GM19023 (cell line): ENCODE results near the gene ADCY3.
"Not testable (repeated sequence)": the region's sequence is repeated elsewhere in the genome, so short reads cannot be mapped to it uniquely, and the experiment has no call there.

Source experiments
- ATAC-seq: cut with Tn5 transposase; IDR thresholded peaks from one replicate; pipeline ENCODE4 v1.9.1; 2021; ENCODE audit warnings: mild to moderate bottlenecking, moderate library complexity; ENCODE audit not compliant: unreplicated experiment

The ADCY3 gene

DNA sequence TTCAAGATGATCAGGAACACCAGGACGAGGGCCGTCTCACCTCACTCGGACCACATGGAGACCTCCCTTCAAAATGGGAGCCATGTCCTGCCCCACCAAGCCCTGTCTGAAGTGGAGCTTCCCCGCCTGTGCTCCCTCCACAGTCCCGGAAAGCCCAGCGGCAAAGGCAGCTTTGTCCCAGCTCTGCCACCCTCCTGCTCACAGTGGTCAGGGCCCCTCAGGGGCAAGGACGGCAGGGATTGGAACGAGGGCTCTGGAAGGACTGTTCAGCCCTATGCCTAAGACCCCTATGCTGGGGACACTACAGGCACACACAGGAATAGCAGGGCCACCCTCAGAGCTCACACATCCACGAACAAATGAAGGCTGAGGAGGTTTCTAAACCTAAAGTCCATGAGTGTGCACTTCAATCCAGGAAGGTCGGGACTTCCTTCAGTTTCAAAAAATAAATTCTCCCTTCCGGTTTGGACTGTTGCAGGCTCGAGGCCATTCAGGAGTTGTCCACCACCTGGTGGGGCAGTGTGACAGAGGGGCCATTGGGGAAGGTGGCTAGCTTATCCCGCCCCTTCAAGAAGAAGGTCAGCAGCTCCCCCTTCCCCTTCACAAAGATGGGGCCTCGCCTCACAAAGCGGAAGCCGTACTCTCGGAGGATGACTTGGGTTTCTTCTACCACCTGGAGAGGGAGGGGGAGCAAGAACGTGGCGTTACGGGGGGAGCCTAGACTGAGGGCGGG, 100.4 kb downstream of the ADCY3 start:
- no peak for ATAC-seq

DNA sequence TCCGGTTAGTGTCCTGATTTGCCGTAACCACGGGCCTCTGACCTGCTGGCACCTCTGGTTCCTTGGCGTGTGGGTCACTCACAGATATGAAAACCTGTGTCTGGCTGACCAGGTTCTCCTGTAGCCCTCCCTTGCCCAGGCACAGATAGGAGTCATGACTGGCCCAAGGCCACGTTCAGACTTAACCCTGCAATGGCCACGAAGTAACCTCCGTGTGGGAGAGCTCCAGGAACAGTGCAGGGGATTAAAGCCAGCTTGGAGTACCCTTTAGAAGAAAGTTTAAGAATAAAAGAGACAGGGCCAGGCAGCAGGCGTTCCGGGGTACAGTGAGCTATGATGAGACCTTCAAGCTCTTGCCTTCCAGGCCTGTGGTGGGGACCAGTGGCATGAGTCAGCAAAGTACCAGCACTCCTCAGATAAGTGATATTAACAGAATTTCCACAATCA, 101.3 kb downstream of the ADCY3 start:
- ATAC-seq: no peak

DNA sequence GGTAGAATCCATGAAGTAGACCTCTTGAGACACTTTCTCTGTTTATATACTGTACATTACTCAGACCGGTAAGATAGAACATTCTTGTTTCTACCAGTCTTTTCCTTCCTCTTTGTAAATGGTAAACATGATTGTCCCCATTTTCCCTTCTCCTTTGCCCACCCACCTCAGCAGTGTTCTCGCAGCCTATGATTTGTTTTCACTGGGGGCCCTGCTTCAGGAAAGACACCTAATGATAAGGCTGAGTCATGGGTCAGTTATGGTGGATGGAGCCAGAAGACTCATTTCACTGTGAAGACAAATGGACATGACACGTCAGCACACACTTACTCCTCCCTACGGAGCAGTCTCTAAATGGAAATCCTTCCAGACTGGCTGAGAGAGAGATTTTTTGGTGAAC, 103.2 kb downstream of the ADCY3 start:
- ATAC-seq: no peak

DNA sequence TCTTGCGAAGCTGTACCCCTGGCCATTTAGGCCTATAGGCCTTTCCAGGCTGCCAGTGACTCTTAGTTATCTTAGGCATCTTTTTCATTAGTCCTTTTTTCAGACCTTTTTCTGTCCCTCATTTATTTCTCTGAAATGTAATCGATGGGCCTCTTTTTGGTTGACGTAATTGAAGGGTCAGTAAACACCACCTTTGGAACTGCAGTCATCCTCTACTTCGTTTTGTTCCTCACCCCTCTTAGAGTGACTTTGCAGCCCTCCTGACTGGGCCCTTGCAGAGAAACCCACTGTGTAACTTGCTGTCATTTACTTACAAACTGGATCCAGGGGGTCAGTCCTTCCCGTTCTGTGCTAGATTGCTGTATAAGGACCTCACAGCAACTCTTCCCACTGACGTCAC, 103.6 kb downstream of the ADCY3 start:
- ATAC-seq: no peak

DNA sequence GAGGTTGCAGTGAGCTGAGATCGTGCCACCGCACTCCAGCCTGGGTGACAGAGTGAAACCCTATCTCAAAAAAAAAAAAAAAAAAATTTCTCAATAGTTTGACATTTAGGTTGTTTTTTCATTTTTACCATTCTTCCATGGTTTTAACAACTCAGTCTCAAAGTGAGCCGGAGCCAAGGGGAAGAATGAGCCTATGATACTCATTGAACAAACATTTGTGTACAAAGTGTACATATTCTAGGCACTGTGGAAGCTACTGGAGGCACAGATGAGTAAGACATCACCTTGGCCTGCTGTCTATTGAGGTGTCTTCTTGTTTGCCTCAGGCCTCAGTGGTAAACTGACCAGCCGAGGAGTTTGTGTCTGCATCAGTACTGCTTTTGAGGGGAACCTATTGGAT, 104.9 kb downstream of the ADCY3 start:
- ATAC-seq: no peak

DNA sequence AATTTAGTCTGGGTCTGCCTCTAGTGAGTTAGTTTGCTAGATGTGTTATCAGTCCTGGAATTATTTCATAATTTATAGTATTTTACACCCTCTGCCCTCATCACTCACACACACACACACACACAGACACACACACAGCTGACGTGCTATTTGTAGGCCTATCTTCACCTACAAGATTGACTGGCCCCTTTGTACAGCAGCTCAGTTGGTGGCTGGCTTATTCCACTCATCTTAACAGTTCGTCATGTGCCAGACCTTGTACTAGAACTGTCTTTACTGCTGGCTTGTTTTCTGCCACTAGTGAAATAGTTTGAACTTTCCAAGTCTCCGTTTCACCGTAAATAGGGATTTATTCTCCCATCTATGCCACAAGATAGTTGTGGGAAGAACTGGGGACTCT, 105.5 kb downstream of the ADCY3 start:
- no peak for ATAC-seq

DNA sequence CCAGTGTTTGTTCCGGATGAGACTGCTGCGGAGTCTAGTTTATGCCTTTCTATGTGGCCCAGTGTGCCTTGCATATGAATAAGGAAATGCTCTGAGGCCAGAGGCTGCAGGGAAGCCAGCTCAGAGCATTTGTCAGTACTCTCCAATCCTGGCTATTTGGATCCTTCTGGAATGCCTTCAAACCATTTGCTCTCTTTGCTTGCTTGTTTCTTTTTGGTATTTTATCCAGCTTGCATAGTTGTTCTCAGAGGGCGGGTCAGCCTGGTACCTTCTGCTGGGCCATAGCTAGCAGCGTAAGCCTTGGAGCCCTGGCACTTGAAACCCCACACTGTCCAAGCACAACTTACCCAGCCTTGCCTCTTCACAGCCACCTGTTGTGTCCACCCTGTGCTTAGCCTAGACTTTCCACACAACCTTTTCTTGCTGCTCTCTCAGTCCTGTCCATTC, 106.3 kb downstream of the ADCY3 start:
- no peak for ATAC-seq

DNA sequence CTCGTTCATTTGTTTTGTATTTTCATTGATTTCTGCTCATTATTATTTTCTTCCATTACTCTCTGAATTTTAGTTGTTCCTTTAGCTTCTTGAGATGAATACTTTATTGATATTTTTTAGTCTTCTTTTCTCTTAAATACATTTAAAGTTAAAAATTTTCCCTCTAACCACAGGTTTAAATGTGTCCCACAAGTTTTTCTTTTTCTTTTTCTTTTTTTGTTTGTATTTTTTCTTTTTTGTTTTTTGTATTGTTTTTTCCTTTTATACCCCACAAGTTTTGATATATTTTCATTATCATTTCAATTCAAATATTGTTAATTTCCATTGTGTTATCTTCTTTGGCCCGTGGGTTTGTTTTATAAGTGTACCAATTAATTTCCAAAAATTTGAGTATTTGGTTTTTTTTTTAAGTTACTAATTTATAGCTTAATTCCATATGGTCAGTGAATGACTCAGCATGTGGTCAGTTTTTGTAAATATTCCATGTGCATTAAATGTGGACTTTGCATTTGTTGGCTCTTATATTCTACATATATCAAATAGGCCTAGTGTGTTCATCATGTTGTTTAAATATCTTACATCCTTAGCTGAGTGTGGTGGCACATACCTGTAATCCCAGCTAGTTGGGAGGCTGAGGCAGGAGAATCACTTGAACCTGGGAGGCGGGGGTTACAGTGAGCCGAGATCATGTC, 110.6 kb downstream of the ADCY3 start:
- no peak for ATAC-seq

DNA sequence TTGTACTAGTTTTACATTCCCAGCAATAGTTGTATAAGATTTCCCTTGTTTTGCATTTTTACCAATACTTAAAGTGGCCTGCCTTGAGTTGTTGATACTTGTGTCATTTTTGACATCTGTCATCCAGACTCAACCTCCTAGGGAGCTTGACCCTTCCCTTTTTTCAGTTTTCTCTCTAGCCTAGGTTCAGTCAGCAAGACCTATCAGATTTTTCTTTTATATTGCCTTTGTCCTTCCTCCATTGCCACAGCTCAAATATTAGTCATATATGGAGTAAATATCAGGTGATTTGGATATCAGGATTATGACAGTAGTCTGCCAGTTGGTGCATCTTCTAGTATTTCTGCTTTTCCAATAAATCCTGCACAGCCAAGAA, 113.4 kb downstream of the ADCY3 start:
- no peak for ATAC-seq

DNA sequence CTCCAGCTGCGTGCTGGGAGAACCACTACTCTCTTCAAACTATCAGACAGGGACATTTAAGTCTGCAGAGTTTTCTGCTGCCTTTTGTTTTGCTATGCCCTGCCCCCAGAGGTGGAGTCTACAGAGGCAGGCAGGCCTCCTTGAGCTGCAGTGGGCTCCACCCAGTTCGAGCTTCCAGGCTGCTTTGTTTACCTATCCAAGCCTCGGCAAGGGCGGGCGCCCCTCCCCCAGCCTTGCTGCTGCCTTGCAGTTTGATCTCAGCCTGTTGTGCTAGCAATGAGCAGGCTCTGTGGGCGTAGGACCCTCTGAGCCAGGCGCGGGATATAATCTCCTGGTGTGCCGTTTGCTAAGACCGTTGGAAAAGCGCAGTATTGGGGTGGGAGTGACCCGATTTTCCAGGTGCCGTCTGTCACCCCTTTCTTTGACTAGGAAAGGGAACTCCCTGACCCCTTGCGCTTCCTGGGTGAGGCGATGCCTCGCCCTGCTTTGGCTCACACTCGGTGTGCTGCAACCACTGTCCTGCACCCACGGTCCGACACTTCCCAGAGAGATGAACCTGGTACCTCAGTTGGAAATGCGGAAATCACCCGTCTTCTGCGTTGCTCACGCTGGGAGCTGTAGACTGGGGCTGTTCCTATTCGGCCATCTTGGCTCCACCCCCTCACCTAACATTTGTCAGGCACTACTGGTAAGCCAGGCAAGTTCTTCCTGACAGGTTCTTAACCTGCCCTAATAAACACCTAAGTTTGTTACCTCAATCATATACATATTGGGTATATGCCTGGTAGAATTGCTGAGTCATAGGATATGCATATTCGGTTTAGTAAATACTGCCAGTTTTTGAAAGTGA, 114.0 kb downstream of the ADCY3 start:
- not testable (repeated sequence) for ATAC-seq

DNA sequence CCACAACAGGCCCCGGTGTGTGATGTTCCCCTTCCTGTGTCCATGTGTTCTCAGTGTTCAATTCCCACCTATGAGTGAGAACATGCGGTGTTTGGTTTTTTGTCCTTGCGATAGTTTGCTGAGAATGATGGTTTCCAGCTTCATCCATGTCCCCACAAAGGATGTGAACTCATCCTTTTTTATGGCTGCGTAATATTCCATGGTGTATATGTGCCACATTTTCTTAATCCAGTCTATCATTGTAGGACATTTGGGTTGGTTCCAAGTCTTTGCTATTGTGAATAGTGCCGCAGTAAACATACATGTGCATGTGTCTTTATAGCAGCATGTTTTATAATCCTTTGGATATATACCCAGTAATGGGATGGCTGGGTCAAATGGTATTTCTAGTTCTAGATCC, 119.5 kb downstream of the ADCY3 start:
- ATAC-seq: not testable (repeated sequence)

DNA sequence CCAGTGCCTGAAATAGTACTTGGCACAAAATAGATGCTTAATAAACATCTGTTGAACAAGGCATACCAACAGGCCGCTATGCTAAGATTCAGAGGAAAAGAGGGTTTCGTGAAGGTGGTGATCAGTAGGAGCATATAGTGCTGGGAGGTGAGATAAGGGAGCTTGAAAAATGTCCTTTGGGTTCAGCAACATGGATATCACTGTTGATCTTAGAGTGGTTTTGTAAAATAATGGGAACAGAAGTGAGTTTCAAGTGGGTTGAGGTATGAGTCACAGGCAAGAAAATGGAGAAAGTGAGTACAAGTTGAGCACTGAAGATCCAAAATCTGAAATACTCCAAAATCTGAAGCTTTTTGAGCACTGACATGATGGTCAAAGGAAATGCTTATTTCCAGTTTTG, 122.4 kb downstream of the ADCY3 start:
- ATAC-seq: no peak

DNA sequence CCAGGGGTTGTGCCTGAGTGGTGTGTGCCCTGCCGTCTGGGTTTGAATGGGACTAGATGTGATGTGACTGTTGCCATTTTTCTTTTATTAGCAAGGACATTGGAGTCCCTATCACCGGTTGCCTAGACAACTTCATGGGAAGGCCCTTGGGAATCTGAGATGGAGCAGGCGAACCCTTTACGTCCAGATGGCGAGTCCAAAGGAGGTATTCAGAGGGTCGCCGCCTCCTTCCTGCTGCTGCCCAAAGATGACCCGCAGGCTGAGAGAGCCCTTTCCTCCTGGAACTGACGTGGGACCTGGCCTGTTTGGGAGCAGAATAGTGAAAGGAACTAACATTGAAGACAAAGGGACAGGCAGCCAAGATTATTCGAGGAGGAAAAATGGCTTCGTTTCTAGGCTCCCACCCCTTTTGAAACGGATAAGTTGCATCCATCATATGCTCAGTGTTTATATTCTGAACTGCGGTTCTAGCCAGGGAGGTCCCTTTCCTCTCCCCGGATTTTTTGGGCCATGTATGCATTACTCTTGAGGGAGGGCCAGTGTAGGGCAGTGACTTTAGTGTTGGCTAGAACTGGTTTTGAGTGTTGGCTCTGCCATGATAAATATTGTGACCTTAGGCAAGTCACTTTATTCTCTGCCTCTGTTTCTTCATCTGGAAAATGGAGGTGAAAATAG, 126.1 kb downstream of the ADCY3 start:
- no peak for ATAC-seq

DNA sequence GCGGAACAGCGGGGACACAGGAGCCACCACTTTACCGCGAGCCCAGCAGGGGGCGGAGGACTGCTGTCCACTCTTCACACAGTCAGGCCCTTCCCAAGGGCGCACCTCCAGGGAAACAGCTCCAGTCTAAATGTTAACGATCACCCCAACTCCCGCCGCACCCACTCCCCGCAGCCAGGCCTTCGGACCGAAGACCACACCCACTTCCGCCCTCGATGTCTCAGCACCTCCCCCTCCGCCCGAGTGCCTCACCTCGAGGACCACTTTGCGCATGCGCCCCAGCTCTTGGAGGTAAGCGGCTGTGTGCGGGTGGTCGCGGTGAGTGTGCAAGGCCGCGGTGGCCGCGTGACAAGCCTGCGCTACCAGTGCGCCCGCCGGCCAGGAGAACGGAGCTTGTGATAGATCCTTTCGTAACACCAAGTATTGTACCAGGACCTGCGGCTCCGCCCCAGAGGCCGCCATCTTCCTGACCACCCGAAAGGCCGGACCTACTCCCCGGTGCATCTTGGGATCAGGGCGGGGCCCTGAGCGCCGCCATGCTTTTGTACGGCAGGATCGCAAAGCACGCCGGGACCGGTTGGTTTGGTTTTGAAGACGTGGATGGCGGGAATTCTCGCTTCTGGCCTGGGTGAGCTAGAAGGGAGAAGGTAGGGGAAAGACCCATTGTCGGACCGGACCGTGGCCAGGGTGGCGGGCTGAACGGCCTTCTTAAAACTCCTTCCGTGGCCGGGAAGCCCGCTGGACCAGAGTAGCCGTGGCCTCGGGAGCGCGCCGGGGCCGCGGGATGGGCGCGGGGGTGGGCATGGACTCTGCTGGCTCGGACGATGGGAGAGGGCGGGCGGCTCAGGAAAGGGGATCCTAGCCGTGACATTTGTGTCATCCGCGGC, 126.9 kb downstream of the ADCY3 start, which contains the start of the genes CENPO and PTRHD1:
Gene CENPO (plus strand): TSS at position 552 of the 887 bp plus-strand sequence. CDS start 495 bp downstream, outside the sequence.
Gene PTRHD1 (minus strand): TSS at position 518 of the 887 bp plus-strand sequence. CDS start 14 bp downstream, at position 504.
- peak; percentile 96 for ATAC-seq

DNA sequence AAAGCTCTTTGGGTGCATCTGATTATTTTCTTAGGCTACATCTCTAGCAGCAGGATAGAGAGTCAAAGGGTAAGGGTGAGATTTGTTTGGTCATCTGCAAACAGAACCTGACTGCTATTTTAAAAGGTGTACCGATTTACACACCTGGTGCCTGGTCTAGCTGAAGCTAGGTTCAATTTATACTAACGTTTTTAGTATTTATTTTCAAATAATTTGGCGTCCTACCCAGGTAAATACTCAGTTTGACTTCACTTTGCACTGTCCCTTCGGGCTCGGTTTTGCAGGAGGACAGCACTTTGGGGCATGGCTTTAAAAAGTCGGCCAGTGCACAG, 127.5 kb downstream of the ADCY3 start:
- no peak for ATAC-seq

DNA sequence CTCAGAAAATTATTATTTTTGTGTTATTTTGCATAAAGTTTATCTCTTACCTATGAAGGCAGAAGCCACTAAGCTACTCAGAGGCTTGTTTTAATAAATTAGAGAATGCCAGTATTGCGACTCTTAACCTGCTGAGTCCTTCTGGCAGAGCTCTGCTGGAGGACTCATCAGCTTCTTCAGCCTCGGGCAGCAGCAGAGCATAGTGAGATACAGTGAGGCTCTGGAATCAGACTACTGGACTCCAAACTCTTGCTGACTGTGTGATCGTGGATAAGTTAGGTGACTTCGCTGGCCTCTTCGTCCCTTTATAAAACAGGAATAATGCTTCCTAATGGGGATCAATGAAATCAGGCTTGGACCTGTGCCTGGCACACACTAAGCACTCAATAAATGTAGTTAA, 128.6 kb downstream of the ADCY3 start:
- no peak for ATAC-seq

DNA sequence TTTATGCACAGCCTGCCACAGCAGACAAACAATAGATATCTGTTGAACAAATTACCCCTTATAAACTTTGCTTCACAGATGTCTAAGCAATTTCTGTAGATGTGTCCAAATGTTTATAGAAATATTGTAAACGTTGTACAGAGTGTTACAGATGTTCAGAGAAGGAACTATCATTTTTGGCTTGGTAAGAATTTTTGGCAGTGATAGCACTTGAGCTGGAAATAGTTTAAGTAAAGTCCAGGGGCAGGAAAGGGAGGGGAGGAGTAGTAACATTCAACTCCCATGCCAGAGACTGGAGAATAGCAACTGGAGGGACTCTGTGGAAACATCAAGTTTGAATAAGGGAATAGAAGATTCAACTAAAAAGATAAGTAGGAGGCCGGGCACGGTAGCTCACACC, 131.2 kb downstream of the ADCY3 start:
- no peak for ATAC-seq

DNA sequence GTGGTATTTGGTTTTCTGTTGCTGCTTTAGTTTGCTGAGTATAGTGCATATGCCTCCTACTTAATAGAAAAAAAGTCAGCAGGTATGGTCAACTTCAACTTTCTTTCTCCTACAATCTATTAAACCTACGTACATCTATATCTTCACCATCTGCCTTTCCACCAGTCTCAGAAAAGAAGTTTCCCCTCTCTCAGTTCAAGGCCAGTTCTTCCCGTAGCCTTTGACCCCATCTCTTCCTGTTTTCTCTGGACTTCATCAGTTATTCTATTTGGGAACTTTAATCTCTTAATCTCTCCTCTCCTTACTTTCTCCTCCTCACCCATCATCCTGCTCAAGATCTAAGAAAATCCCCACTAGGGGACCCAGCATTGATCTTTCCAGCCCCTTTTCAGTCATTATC, 132.5 kb downstream of the ADCY3 start:
- no peak for ATAC-seq

DNA sequence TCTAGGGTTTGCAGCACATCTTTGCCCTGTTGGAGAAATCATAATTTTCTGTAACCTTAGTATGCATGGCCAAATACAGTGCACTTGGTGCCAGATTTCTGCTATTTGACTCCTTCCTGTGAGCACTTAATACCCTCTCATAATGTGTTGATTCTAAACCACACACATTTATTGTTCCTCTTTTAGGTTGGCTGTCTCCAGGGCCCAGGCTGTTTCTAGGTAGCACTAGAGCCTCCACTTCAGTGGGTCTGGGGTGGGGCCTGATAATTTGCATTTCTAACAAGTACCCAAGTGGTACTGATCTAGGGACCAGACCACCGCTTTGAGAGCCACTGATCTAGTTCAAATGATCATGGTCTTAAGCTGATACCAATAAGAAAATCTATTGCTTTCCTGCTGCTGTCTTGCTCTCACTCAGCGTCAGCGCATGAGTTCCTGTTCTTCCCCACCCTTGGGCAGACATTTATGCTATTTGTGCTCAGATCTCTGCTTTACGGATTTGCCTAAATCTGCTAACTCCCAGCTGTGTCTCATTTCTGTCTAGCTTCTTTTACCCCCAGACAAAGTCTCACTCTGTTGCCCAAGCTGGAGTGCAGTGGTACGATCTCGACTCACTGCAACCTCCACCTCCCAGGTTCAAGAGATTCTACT, 134.2 kb downstream of the ADCY3 start:
- peak; percentile 78 for ATAC-seq
